HK-2 (cell line): Measurements from ENCODE around the gene CFLAR.
"Not testable (repeated sequence)": the region's sequence is repeated elsewhere in the genome, so short reads cannot be mapped to it uniquely, and the experiment has no call there.

Source experiments
- DNase-seq: peaks from one replicate; pipeline ENCODE4 v3.0.0-alpha.2; 2018; ENCODE audit not compliant: unreplicated experiment

CFLAR gene

DNA sequence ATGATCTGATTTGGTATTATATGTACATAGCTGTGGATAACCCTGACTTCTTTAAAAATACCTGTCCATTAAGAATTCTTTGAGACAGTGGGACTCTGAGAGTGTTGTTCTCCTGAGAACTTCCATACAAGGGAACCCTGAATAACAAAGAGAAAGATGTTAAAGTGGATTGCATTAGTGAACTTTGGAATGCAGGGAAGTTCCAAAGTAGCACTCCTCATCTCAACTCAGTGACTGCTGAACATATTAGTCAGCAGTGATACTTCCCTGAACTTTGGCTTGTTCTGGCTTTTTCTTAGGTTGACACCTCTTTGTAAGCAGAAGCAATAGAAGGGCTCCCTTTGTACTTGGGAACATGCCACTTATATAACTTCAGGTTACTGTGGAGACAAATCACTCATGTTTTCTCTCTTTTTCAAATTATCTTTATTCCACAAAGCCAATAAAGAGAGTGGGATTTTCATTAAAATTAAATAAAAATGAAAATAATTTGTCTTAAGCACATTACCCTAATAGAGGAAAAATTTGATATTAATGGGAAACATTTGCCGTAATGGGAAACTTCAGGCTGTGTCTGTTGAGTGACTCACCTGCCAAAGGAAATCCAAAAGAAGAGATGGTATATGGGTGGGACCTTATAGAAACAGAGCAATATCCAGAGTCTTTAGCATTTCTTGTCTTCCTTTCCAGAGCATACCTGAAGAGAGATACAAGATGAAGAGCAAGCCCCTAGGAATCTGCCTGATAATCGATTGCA, 33.3 kb downstream of the CFLAR start:
- no peak for DNase-seq

GRCh38 chr2:201149821-201150165, 33.8 kb downstream of the CFLAR start:
- peak; percentile 92 for DNase-seq

GRCh38 chr2:201150454-201151020, 34.6 kb downstream of the CFLAR start:
- DNase-seq, result peak; percentile 32

- DNase-seq, result peak; percentile 65
These were observed 35.4 kb downstream of the CFLAR start for GRCh38 chr2:201151127-201151981.

- DNase-seq, result no peak
These were observed 36.6 kb downstream of the CFLAR start for GRCh38 chr2:201152517-201152916.

DNA sequence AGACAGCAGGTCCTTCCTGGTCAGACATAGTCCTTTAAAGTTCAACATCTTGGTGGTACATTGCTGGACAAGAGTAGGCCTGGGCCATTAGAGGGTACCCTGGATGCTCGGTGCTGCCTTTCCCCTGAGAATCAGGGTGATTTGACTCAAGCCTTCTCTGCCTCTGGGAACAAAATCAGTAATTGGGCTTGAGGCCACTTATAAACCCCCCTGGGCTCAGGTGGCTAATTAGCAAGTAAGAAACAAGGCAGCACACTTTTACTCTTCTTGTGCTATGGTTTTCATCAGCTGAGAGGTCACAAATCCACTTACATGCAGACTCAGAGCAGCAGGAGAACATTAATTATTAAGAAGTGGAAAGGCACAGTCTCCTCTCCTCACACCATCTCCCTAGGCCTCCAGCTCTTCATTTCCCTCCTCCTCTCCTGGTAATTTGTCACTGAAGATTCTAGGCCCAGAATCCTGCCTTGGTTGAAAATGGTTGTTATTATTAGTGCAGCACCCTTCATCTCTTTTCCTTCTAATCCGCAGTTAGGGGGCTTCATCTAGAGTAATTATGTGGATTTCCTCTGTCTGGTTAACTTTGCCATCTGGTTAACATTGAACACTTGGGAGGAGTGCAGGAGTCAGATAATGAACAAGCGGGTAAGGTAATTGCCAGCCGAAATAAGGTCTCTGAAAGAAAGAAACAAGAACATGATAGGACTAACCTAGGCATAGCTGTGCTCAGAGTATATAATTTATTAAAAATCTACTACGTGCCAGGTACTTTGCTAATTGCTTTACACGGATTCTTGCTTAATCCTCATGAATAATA, 37.2 kb downstream of the CFLAR start:
- DNase-seq, result no peak

GRCh38 chr2:201154615-201155399, 38.8 kb downstream of the CFLAR start:
- DNase-seq, result no peak

DNA sequence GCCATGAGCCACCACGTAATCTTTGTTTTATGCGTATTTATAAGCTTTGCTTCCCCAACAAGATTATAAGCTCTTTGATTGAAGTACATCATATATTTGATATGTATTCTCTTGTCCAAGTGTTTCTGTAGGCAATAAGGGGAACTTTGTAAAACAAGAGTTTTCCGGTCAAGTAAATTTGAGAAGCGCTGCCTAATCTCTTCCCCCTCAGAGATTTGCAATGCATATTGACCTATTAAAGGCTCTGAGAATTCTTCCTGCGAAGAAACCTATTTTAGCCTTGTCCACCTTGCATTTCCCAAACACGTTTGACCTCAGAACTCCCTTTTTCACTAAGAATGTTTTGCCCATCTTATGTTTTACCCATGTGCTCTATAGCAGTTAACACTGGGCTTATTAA, 40.1 kb downstream of the CFLAR start:
- no peak for DNase-seq

DNA sequence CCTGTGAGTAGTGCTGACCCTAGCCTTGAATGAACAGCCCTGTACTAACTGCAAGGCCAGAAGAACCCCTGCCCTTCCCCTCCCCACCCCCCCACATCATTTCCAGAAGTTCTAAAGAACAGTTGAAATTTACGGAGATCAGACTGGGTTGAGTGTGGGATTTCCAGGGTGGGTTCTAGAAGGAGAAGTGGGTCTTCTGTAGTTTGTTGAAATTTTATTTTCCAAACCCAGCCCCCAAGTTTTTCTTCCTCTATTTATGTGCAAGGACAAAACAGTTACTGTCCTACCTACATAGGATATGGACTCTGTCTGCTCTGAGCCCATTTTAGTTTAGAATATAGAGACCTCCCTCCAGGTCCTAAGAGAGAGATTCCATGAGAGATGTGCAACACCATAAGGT, 40.7 kb downstream of the CFLAR start:
- DNase-seq, result no peak

- DNase-seq, result no peak
These were observed 41.7 kb downstream of the CFLAR start for GRCh38 chr2:201157694-201158093.

DNA sequence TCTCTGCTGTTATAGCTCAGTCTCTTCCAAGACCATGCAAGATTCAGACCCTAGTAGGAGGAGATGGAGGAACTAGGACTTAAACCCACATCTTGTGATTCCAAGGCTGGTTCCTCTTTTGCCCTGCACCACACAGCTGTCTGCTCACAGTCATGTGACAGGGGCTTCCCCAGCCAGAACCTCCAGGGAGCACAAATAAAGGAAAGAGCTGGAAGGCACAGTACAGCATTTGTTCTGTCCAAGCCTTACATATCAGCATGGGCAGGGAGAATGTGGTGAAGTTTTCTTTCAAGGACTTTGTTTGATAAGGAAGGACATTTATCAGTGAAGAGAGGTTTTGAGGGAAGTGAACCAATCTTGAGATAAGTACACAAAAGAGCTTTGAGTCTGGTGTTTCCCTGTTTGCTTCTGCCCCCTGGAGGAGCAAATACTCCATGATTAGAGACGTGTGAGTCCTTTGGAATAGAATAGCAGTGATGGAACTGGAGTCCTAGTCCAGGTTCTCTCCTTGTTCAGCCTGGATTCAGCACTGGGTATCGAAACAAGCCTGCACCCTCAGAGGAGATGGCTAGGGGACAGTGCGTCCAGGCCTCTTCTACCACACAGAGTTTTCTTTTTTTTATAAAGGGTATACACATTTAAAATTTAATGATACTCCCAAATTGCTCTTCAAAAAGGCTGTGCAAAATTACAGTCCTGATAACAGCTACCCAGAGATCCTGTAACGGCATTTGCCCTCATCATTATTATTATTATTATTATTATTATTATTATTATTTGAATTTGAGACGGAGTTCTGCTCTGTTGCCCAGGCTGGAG, 42.4 kb downstream of the CFLAR start:
- DNase-seq, result no peak

DNA sequence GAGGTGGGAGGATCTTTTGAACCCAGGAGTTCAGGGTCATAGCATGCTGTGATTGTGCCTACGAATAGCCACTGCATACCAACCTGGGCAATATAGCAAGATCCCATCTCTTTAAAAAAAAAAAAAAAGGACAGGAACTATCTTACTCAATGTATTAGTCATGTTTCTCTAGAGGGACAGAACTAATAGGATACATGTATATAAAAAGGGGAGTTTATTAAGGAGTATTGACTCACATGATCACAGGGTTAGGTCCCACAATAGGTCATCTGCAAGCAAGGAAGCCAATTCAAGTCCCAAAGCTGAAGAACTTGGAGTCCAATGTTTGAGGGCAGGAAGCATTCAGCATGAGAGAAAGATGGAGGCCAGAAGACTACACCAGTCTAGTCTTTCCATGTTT, 48.2 kb downstream of the CFLAR start:
- no peak for DNase-seq

- no peak for DNase-seq
These were observed 51.6 kb downstream of the CFLAR start for GRCh38 chr2:201167546-201167945.

DNA sequence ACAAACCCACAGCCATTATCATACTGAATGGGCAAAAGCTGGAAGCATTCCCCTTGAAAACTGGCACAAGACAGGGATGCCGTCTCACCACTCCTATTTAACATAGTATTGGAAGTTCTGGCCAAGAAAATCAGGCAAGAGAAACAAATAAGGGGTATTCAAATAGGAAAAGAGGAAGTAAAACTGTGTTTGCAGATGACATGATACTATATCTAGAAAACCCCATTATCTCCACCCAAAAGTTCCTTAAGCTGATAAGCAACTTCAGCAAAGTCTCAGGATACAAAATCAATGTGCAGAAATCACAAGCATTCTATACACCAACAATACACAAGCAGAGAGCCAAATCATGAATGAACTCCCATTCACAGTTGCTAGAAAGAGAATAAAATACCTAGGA, 52.5 kb downstream of the CFLAR start:
- DNase-seq, result not testable (repeated sequence)

- no peak for DNase-seq
These were observed 55.4 kb downstream of the CFLAR start for GRCh38 chr2:201171259-201171814.

DNA sequence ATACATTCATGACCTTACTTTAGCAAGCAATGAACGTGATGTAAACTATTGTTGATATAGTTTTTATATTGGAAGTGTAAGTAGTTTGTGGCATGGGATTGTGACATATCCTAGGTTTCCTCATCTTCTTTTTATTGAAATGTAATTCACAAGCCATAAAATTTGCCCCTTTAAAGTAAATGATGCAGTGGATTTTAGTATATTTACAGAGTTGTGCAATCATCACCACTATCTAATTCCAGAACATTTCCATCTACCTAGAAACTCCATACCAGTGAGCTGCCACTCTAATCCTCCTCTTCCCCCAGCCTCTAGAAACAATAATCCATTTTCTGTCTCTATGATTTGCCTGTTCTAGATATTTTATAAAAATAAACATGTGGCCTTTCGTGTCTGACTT, 56.3 kb downstream of the CFLAR start:
- no peak for DNase-seq

GRCh38 chr2:201174687-201175086, 58.7 kb downstream of the CFLAR start:
- DNase-seq, result no peak

DNA sequence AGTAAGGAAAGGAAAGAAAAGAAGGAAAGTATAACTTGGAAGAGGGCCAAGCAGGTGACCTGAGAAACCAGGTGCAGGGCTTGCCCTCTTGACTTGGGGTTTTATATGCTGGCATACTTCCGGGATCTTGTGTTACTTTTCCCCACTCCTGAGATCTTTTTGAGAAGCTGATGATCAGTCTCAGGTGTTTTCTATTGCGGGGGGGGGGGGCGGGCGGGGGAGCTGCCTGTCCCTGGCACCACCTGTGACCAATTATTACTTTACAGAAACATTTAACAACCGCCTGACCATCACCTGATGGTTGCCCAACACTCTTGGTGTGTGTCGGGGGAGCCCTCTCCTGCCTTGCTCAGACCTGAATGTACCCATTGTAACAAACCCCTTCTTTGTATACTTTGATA, 60.1 kb downstream of the CFLAR start:
- no peak for DNase-seq

- DNase-seq, result no peak
These were observed 64.0 kb downstream of the CFLAR start for GRCh38 chr2:201180010-201180409.
